SK-N-SH treated with all-trans-retinoic acid at 6 μM for 48 hours (cell line): ENCODE data around the gene GPR18.

Experiments
- ATAC-seq: fragments of 200-7000 bp; cut with Tn5 transposase; 3 replicates; pipeline ENCODE4 v1.9.1; 2020; ENCODE audit warnings: mild to moderate bottlenecking, moderate library complexity
- ARNTL ChIP-seq: fragments of 450-650 bp; formaldehyde crosslinking; IDR thresholded peaks from 2 replicates; pipeline ENCODE4 v1.5.0; 2020; ENCODE audit warnings: low read depth, mild to moderate bottlenecking, moderate library complexity, borderline replicate concordance
- CSDC2 ChIP-seq: fragments of 250-450 bp; sonication (Bioruptor Pico); IDR thresholded peaks from 2 replicates; pipeline ENCODE4 v1.5.0; 2020; ENCODE audit warnings: mild to moderate bottlenecking, moderate library complexity
- ESRRG ChIP-seq: fragments of 250-450 bp; sonication (Bioruptor Pico); IDR thresholded peaks from 2 replicates; pipeline ENCODE4 v1.6.1; 2021; ENCODE audit warnings: mild to moderate bottlenecking
- GLIS3 ChIP-seq: fragments of 250-450 bp; sonication (Bioruptor Pico); IDR thresholded peaks from 2 replicates; pipeline ENCODE4 v1.5.0; 2020; ENCODE audit warnings: mild to moderate bottlenecking, moderate library complexity
- ISL1 ChIP-seq: fragments of 250-450 bp; sonication (Bioruptor Pico); IDR thresholded peaks from 2 replicates; pipeline ENCODE4 v2.1.2; 2022; ENCODE audit warnings: mild to moderate bottlenecking, moderate library complexity
- OSR1 ChIP-seq: fragments of 250-450 bp; sonication (Bioruptor Pico); IDR thresholded peaks from 2 replicates; pipeline ENCODE4 v1.8.0; 2022; ENCODE audit warnings: moderate library complexity, mild to moderate bottlenecking, inconsistent platforms
- RARB ChIP-seq: fragments of 250-450 bp; sonication (Bioruptor Pico); IDR thresholded peaks from 2 replicates; pipeline ENCODE4 v1.8.0; 2021; ENCODE audit warnings: mild to moderate bottlenecking, moderate library complexity
- SNAI2 ChIP-seq: fragments of 250-450 bp; sonication (Bioruptor Pico); IDR thresholded peaks from 2 replicates; pipeline ENCODE4 v1.5.0; 2020; ENCODE audit warnings: mild to moderate bottlenecking, moderate library complexity
- TCF4 ChIP-seq: fragments of 250-450 bp; sonication (Bioruptor Pico); IDR thresholded peaks from 2 replicates; pipeline ENCODE4 v1.8.0; 2021; ENCODE audit warnings: mild to moderate bottlenecking, moderate library complexity, borderline replicate concordance
- TOX ChIP-seq: fragments of 250-450 bp; sonication (Bioruptor Pico); IDR thresholded peaks from 2 replicates; pipeline ENCODE4 v1.8.0; 2021; ENCODE audit warnings: mild to moderate bottlenecking, moderate library complexity, borderline replicate concordance
- ZC3H10 ChIP-seq: fragments of 250-450 bp; sonication (Bioruptor Pico); IDR thresholded peaks from 2 replicates; pipeline ENCODE4 v1.5.1; 2021; ENCODE audit warnings: mild to moderate bottlenecking, moderate library complexity
- ZFP3 ChIP-seq: fragments of 250-450 bp; sonication (Bioruptor Pico); IDR thresholded peaks from 2 replicates; pipeline ENCODE4 v1.5.0; 2020; ENCODE audit warnings: mild to moderate bottlenecking, moderate library complexity
- ZFP30 ChIP-seq: fragments of 450-650 bp; formaldehyde crosslinking; IDR thresholded peaks from 2 replicates; pipeline ENCODE4 v1.5.0; 2022; ENCODE audit warnings: mild to moderate bottlenecking, moderate library complexity
- ZNF565 ChIP-seq: fragments of 450-650 bp; formaldehyde crosslinking; conservative IDR thresholded peaks from 2 replicates; pipeline ENCODE4 v1.5.0; 2020; ENCODE audit warnings: low read depth, mild to moderate bottlenecking, moderate library complexity
- ZNF8 ChIP-seq: fragments of 450-650 bp; formaldehyde crosslinking; IDR thresholded peaks from 2 replicates; pipeline ENCODE4 v1.5.0; 2020; ENCODE audit warnings: mild to moderate bottlenecking, moderate library complexity
- TF ChIP-seq, protein P1 (sequence below): fragments of 250-450 bp; sonication (Bioruptor Pico); IDR thresholded peaks from 2 replicates; pipeline ENCODE4 v1.5.1; 2020; ENCODE audit warnings: low read depth, mild to moderate bottlenecking, moderate library complexity
- TF ChIP-seq, protein P2 (sequence below): fragments of 250-450 bp; sonication (Bioruptor Pico); IDR thresholded peaks from 2 replicates; pipeline ENCODE4 v1.8.0; 2021; ENCODE audit warnings: low read depth, mild to moderate bottlenecking, moderate library complexity, borderline replicate concordance
- TF ChIP-seq, protein P3 (sequence below): fragments of 250-450 bp; sonication (Bioruptor Pico); IDR thresholded peaks from 2 replicates; pipeline ENCODE4 v1.8.0; 2020; ENCODE audit warnings: mild to moderate bottlenecking, moderate library complexity, borderline replicate concordance
- TF ChIP-seq, protein P4 (sequence below): fragments of 250-450 bp; sonication (Bioruptor Pico); IDR thresholded peaks from 2 replicates; pipeline ENCODE4 v1.5.0; 2020; ENCODE audit warnings: mild to moderate bottlenecking, moderate library complexity
- TF ChIP-seq, protein P5 (sequence below): fragments of 250-450 bp; sonication (Bioruptor Pico); IDR thresholded peaks from 2 replicates; pipeline ENCODE4 v1.5.1; 2021; ENCODE audit warnings: mild to moderate bottlenecking, moderate library complexity

Gene GPR18

DNA sequence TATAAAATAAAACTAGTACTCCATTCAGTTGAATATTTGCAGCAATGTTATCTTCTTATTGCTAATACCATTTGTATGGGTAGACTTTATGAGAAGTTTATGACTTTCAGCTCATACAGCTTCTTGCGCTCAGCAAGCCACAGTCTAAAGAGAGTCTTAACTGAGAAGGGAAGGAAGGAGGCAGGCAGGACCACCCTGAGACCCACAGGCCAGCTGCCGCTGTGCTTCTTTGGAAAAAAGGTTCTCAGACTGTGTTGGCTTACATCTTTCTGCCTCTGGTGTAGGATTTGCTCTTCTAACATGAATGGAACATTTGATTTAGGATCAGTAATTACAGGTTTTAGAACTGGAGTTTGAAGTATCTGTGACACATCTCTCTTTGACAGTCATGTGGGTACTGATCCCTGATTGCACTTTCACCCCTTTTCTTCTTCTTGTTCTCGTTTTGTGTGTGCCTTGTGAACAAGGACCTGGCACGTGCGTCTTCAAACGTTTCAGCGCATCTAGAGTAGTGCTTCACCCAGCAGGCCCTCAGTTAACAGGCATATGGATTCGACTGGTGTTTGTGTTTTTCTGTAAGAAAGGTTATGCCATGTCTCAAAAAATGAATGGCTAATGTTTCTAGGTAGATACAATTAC, 7.1 kb upstream of the GPR18 start:
- TF ChIP-seq GLIS3 (CRISPR knock-in tag) (no peak), TOX (CRISPR knock-in tag) (no peak), ZNF8 (CRISPR knock-in tag) (no peak), OSR1 (CRISPR knock-in tag) (no peak), ZFP3 (no peak), ISL1 (CRISPR knock-in tag) (no peak), ESRRG (CRISPR knock-in tag) (no peak), RARB (CRISPR knock-in tag) (no peak), SNAI2 (CRISPR knock-in tag) (no peak)
- TF ChIP-seq, protein P1, sequence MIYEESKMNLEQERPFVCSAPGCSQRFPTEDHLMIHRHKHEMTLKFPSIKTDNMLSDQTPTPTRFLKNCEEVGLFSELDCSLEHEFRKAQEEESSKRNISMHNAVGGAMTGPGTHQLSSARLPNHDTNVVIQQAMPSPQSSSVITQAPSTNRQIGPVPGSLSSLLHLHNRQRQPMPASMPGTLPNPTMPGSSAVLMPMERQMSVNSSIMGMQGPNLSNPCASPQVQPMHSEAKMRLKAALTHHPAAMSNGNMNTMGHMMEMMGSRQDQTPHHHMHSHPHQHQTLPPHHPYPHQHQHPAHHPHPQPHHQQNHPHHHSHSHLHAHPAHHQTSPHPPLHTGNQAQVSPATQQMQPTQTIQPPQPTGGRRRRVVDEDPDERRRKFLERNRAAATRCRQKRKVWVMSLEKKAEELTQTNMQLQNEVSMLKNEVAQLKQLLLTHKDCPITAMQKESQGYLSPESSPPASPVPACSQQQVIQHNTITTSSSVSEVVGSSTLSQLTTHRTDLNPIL (CRISPR knock-in tag) = no peak
- TF ChIP-seq, protein P2, sequence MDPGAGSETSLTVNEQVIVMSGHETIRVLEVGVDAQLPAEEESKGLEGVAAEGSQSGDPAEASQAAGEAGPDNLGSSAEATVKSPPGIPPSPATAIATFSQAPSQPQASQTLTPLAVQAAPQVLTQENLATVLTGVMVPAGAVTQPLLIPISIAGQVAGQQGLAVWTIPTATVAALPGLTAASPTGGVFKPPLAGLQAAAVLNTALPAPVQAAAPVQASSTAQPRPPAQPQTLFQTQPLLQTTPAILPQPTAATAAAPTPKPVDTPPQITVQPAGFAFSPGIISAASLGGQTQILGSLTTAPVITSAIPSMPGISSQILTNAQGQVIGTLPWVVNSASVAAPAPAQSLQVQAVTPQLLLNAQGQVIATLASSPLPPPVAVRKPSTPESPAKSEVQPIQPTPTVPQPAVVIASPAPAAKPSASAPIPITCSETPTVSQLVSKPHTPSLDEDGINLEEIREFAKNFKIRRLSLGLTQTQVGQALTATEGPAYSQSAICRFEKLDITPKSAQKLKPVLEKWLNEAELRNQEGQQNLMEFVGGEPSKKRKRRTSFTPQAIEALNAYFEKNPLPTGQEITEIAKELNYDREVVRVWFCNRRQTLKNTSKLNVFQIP (CRISPR knock-in tag) = no peak
- TF ChIP-seq, protein P3, sequence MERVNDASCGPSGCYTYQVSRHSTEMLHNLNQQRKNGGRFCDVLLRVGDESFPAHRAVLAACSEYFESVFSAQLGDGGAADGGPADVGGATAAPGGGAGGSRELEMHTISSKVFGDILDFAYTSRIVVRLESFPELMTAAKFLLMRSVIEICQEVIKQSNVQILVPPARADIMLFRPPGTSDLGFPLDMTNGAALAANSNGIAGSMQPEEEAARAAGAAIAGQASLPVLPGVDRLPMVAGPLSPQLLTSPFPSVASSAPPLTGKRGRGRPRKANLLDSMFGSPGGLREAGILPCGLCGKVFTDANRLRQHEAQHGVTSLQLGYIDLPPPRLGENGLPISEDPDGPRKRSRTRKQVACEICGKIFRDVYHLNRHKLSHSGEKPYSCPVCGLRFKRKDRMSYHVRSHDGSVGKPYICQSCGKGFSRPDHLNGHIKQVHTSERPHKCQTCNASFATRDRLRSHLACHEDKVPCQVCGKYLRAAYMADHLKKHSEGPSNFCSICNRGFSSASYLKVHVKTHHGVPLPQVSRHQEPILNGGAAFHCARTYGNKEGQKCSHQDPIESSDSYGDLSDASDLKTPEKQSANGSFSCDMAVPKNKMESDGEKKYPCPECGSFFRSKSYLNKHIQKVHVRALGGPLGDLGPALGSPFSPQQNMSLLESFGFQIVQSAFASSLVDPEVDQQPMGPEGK = no peak
- TF ChIP-seq, protein P4, sequence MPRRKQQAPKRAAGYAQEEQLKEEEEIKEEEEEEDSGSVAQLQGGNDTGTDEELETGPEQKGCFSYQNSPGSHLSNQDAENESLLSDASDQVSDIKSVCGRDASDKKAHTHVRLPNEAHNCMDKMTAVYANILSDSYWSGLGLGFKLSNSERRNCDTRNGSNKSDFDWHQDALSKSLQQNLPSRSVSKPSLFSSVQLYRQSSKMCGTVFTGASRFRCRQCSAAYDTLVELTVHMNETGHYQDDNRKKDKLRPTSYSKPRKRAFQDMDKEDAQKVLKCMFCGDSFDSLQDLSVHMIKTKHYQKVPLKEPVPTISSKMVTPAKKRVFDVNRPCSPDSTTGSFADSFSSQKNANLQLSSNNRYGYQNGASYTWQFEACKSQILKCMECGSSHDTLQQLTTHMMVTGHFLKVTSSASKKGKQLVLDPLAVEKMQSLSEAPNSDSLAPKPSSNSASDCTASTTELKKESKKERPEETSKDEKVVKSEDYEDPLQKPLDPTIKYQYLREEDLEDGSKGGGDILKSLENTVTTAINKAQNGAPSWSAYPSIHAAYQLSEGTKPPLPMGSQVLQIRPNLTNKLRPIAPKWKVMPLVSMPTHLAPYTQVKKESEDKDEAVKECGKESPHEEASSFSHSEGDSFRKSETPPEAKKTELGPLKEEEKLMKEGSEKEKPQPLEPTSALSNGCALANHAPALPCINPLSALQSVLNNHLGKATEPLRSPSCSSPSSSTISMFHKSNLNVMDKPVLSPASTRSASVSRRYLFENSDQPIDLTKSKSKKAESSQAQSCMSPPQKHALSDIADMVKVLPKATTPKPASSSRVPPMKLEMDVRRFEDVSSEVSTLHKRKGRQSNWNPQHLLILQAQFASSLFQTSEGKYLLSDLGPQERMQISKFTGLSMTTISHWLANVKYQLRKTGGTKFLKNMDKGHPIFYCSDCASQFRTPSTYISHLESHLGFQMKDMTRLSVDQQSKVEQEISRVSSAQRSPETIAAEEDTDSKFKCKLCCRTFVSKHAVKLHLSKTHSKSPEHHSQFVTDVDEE (CRISPR knock-in tag) = no peak
- ATAC-seq = no peak

DNA sequence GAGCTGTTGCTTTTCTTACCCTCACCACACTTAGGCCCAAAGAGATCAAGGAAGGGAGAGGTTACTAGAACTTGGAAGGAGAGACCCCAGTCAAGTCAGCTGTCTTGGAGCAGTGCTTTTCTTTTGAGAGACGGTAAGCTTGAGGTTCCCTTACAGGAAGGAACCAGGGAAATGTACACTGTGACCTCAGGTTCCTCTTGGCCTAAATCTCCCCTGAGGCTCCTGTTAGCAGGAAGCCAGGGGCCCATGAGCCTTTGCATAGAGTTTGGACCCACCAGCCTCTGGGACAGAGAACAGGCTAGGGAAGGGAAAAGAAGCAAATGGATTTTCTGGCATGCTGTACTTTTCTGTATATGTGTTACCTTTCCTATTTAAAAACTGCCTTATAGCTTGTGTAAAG, 5.9 kb upstream of the GPR18 start:
- TF ChIP-seq ZNF8 (CRISPR knock-in tag) = no peak
- no peak for TF ChIP-seq GLIS3 (CRISPR knock-in tag)
- TF ChIP-seq ZFP30 (CRISPR knock-in tag) = no peak
- no peak for TF ChIP-seq ZC3H10
- no peak for TF ChIP-seq ISL1 (CRISPR knock-in tag)
- no peak for TF ChIP-seq SNAI2 (CRISPR knock-in tag)
- TF ChIP-seq, protein P1 (CRISPR knock-in tag) = no peak
- TF ChIP-seq ESRRG (CRISPR knock-in tag) = no peak
- TF ChIP-seq, protein P4 (CRISPR knock-in tag) = no peak
- no peak for TF ChIP-seq TCF4 (CRISPR knock-in tag)
- no peak for TF ChIP-seq OSR1 (CRISPR knock-in tag)
- no peak for TF ChIP-seq ARNTL (CRISPR knock-in tag)
- TF ChIP-seq, protein P5, sequence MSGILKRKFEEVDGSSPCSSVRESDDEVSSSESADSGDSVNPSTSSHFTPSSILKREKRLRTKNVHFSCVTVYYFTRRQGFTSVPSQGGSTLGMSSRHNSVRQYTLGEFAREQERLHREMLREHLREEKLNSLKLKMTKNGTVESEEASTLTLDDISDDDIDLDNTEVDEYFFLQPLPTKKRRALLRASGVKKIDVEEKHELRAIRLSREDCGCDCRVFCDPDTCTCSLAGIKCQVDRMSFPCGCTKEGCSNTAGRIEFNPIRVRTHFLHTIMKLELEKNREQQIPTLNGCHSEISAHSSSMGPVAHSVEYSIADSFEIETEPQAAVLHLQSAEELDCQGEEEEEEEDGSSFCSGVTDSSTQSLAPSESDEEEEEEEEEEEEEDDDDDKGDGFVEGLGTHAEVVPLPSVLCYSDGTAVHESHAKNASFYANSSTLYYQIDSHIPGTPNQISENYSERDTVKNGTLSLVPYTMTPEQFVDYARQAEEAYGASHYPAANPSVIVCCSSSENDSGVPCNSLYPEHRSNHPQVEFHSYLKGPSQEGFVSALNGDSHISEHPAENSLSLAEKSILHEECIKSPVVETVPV = no peak
- no peak for TF ChIP-seq TOX (CRISPR knock-in tag)
- TF ChIP-seq CSDC2 (CRISPR knock-in tag) = no peak
- no peak for TF ChIP-seq ZNF565 (CRISPR knock-in tag)
- TF ChIP-seq, protein P3 = no peak
- TF ChIP-seq ZFP3 = no peak
- no peak for ATAC-seq
